HEK293 (cell line): ENCODE data around the gene TRIM44.

Experiments used
- CTCF ChIA-PET: fragments of 350-600 bp; formaldehyde crosslinking; extraction: SDS; loops from one replicate; lab custom pipeline; 2021; ENCODE audit warnings: antibody characterized with exemption; lab: Yijun Ruan, JAX
- POLR2A ChIA-PET: fragments of 300-600 bp; formaldehyde crosslinking; extraction: SDS; loops from one replicate; lab custom pipeline; 2020; ENCODE audit warnings: antibody characterized with exemption, inconsistent platforms; lab: Yijun Ruan, JAX
- H3K27ac ChIP-seq: fragments of 200-500 bp; sonication (Bioruptor generic); 2 replicates; pipeline ENCODE4 v1.5.1; 2014; ENCODE audit warnings: low read depth, low read length, control low read depth, inconsistent platforms; ENCODE audit errors: extremely low read depth
- H3K36me3 ChIP-seq, 2 experiments: fragments of 200-500 bp in 1 of 2; sonication (Bioruptor generic) in 1 of 2; 1 replicate in 1 of 2; 2 replicates in 1 of 2; pipeline ENCODE4 v1.5.1; 2014 to 2017; ENCODE audit warnings: inconsistent platforms in 2 of 2, low read length in 2 of 2; ENCODE audit not compliant: control insufficient read depth in 2 of 2, insufficient read depth in 1 of 2
- H3K4me1 ChIP-seq: fragments of 200-500 bp; sonication (Bioruptor generic); 2 replicates; pipeline ENCODE4 v1.5.1; 2014; ENCODE audit warnings: mild to moderate bottlenecking, low read length, inconsistent platforms; ENCODE audit not compliant: control insufficient read depth, insufficient read depth
- H3K4me3 ChIP-seq: 2 replicates; pipeline ENCODE4 v1.5.1; 2011; ENCODE audit warnings: low read depth, mild to moderate bottlenecking, control low read depth, low read length, moderate library complexity
- H3K9me3 ChIP-seq: fragments of 200-500 bp; sonication (Bioruptor generic); 2 replicates; pipeline ENCODE4 v1.5.1; 2014; ENCODE audit warnings: low read depth, low read length, inconsistent platforms; ENCODE audit not compliant: control insufficient read depth, insufficient read depth
- GFI1B ChIP-seq: fragments of 450-650 bp; formaldehyde crosslinking; IDR thresholded peaks from 2 replicates; pipeline ENCODE4 v1.5.1; 2016; ENCODE audit warnings: missing biosample characterization, missing genetic modification characterization
- HOXA7 ChIP-seq: sonication (generic); formaldehyde crosslinking; IDR thresholded peaks from 2 replicates; pipeline ENCODE4 v1.8.1; 2022; ENCODE audit warnings: missing genetic modification reagents, borderline replicate concordance
- IKZF3 ChIP-seq: fragments of 450-650 bp; IDR thresholded peaks from 2 replicates; pipeline ENCODE4 v1.5.0; 2018; ENCODE audit warnings: missing biosample characterization, mild to moderate bottlenecking, missing genetic modification characterization, moderate library complexity
- KLF10 ChIP-seq: fragments of 450-650 bp; IDR thresholded peaks from 2 replicates; pipeline ENCODE4 v1.5.1; 2018; ENCODE audit warnings: missing biosample characterization, mild to moderate bottlenecking, missing genetic modification characterization
- YY1 ChIP-seq: fragments of 450-650 bp; formaldehyde crosslinking; IDR thresholded peaks from 2 replicates; pipeline ENCODE4 v1.5.1; 2018; ENCODE audit warnings: missing biosample characterization, missing genetic modification characterization
- ZNF140 ChIP-seq: fragments of 450-650 bp; formaldehyde crosslinking; IDR thresholded peaks from 2 replicates; pipeline ENCODE4 v1.5.1; 2016; ENCODE audit warnings: missing biosample characterization, missing genetic modification characterization
- ZNF292 ChIP-seq: fragments of 450-650 bp; formaldehyde crosslinking; IDR thresholded peaks from 2 replicates; pipeline ENCODE4 v1.5.1; 2016; ENCODE audit warnings: low read depth, missing biosample characterization, missing genetic modification characterization, borderline replicate concordance
- ZNF404 ChIP-seq: fragments of 450-650 bp; formaldehyde crosslinking; IDR thresholded peaks from 2 replicates; pipeline ENCODE4 v1.5.1; 2017; ENCODE audit warnings: missing biosample characterization, missing genetic modification characterization
- ZNF423 ChIP-seq: fragments of 450-650 bp; formaldehyde crosslinking; IDR thresholded peaks from 2 replicates; pipeline ENCODE4 v1.5.1; 2016; ENCODE audit warnings: missing biosample characterization, missing genetic modification characterization
- ZNF747 ChIP-seq: fragments of 450-650 bp; formaldehyde crosslinking; IDR thresholded peaks from 2 replicates; pipeline ENCODE4 v1.5.1; 2016; ENCODE audit warnings: missing biosample characterization, missing genetic modification characterization
- ZXDB ChIP-seq: fragments of 450-650 bp; formaldehyde crosslinking; IDR thresholded peaks from 2 replicates; pipeline ENCODE4 v1.5.1; 2016; ENCODE audit warnings: missing biosample characterization, missing genetic modification characterization
- TF ChIP-seq, protein P1 (sequence below): fragments of 450-650 bp; formaldehyde crosslinking; IDR thresholded peaks from 2 replicates; pipeline ENCODE4 v1.5.1; 2017; ENCODE audit warnings: missing biosample characterization, mild to moderate bottlenecking, missing genetic modification characterization, moderate library complexity
- TF ChIP-seq, protein P2 (sequence below): fragments of 450-650 bp; formaldehyde crosslinking; IDR thresholded peaks from 2 replicates; pipeline ENCODE4 v1.5.1; 2017; ENCODE audit warnings: missing biosample characterization, missing genetic modification characterization
- TF ChIP-seq, protein P3 (sequence below): fragments of 450-650 bp; IDR thresholded peaks from 2 replicates; pipeline ENCODE4 v1.5.1; 2018; ENCODE audit warnings: missing biosample characterization, missing genetic modification characterization
- TF ChIP-seq, protein P4 (sequence below): fragments of 450-650 bp; formaldehyde crosslinking; IDR thresholded peaks from 2 replicates; pipeline ENCODE4 v1.5.1; 2016; ENCODE audit warnings: missing biosample characterization, missing genetic modification characterization
- TF ChIP-seq, protein P5 (sequence below): fragments of 450-650 bp; formaldehyde crosslinking; IDR thresholded peaks from 2 replicates; pipeline ENCODE4 v1.5.1; 2016; ENCODE audit warnings: missing biosample characterization, missing genetic modification characterization, borderline replicate concordance
- TF ChIP-seq, protein P6 (sequence below): fragments of 450-650 bp; formaldehyde crosslinking; IDR thresholded peaks from 2 replicates; pipeline ENCODE4 v1.5.1; 2016; ENCODE audit warnings: missing biosample characterization, missing genetic modification characterization, borderline replicate concordance

Gene TRIM44

DNA sequence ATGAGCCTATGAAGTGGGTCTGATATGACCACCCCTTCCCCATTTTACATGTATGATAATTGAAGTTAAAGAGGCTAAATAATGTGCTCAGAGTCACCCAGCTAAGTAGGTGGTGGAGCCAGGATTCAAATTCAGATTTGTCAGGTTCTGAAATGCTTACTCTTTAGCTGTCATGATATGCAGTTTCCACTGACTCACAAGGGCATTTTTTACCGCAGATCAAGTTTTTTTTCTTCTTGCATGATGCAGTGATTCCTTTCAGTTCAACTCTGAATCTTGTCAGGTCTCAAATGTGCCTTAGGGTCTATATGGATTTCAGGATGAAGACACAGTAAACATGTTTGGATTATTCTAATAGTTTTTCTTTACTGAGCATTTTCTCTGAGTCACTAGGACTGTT, 12.6 kb upstream of the TRIM44 start:
- POLR2A ChIA-PET: no interaction called here

More for the DNA sequence above, 12.6 kb upstream of the TRIM44 start:
- Histone ChIP-seq H3K4me1 (peaks cover 2% of the 10 kb centered on the region; the same call in 1 of the 2 replicates), H3K36me3 (no peaks in the 10 kb centered on the region), H3K9me3 (no peaks in the 10 kb centered on the region), H3K27ac (no peak overlapping the region), H3K4me3 (no peak overlapping the region)
- CTCF ChIA-PET: no interaction called here
- no peak for TF ChIP-seq YY1 (tag by site-specific recombination)
- no peak for TF ChIP-seq ZNF747 (tag by site-specific recombination)
- no peak for TF ChIP-seq GFI1B (tag by site-specific recombination)
- TF ChIP-seq ZNF140 (tag by site-specific recombination): no peak
- TF ChIP-seq, protein P1, sequence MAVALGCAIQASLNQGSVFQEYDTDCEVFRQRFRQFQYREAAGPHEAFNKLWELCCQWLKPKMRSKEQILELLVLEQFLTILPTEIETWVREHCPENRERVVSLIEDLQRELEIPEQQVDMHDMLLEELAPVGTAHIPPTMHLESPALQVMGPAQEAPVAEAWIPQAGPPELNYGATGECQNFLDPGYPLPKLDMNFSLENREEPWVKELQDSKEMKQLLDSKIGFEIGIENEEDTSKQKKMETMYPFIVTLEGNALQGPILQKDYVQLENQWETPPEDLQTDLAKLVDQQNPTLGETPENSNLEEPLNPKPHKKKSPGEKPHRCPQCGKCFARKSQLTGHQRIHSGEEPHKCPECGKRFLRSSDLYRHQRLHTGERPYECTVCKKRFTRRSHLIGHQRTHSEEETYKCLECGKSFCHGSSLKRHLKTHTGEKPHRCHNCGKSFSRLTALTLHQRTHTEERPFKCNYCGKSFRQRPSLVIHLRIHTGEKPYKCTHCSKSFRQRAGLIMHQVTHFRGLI (tag by site-specific recombination): no peak
- TF ChIP-seq, protein P2, sequence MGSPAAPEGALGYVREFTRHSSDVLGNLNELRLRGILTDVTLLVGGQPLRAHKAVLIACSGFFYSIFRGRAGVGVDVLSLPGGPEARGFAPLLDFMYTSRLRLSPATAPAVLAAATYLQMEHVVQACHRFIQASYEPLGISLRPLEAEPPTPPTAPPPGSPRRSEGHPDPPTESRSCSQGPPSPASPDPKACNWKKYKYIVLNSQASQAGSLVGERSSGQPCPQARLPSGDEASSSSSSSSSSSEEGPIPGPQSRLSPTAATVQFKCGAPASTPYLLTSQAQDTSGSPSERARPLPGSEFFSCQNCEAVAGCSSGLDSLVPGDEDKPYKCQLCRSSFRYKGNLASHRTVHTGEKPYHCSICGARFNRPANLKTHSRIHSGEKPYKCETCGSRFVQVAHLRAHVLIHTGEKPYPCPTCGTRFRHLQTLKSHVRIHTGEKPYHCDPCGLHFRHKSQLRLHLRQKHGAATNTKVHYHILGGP: no peak
- TF ChIP-seq, protein P3, sequence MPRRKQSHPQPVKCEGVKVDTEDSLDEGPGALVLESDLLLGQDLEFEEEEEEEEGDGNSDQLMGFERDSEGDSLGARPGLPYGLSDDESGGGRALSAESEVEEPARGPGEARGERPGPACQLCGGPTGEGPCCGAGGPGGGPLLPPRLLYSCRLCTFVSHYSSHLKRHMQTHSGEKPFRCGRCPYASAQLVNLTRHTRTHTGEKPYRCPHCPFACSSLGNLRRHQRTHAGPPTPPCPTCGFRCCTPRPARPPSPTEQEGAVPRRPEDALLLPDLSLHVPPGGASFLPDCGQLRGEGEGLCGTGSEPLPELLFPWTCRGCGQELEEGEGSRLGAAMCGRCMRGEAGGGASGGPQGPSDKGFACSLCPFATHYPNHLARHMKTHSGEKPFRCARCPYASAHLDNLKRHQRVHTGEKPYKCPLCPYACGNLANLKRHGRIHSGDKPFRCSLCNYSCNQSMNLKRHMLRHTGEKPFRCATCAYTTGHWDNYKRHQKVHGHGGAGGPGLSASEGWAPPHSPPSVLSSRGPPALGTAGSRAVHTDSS (tag by site-specific recombination): no peak
- no peak for TF ChIP-seq ZNF292
- TF ChIP-seq, protein P4, sequence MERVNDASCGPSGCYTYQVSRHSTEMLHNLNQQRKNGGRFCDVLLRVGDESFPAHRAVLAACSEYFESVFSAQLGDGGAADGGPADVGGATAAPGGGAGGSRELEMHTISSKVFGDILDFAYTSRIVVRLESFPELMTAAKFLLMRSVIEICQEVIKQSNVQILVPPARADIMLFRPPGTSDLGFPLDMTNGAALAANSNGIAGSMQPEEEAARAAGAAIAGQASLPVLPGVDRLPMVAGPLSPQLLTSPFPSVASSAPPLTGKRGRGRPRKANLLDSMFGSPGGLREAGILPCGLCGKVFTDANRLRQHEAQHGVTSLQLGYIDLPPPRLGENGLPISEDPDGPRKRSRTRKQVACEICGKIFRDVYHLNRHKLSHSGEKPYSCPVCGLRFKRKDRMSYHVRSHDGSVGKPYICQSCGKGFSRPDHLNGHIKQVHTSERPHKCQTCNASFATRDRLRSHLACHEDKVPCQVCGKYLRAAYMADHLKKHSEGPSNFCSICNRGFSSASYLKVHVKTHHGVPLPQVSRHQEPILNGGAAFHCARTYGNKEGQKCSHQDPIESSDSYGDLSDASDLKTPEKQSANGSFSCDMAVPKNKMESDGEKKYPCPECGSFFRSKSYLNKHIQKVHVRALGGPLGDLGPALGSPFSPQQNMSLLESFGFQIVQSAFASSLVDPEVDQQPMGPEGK (tag by site-specific recombination): no peak
- TF ChIP-seq, protein P5, sequence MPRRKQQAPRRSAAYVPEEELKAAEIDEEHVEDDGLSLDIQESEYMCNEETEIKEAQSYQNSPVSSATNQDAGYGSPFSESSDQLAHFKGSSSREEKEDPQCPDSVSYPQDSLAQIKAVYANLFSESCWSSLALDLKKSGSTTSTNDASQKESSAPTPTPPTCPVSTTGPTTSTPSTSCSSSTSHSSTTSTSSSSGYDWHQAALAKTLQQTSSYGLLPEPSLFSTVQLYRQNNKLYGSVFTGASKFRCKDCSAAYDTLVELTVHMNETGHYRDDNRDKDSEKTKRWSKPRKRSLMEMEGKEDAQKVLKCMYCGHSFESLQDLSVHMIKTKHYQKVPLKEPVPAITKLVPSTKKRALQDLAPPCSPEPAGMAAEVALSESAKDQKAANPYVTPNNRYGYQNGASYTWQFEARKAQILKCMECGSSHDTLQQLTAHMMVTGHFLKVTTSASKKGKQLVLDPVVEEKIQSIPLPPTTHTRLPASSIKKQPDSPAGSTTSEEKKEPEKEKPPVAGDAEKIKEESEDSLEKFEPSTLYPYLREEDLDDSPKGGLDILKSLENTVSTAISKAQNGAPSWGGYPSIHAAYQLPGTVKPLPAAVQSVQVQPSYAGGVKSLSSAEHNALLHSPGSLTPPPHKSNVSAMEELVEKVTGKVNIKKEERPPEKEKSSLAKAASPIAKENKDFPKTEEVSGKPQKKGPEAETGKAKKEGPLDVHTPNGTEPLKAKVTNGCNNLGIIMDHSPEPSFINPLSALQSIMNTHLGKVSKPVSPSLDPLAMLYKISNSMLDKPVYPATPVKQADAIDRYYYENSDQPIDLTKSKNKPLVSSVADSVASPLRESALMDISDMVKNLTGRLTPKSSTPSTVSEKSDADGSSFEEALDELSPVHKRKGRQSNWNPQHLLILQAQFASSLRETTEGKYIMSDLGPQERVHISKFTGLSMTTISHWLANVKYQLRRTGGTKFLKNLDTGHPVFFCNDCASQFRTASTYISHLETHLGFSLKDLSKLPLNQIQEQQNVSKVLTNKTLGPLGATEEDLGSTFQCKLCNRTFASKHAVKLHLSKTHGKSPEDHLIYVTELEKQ (tag by site-specific recombination): no peak
- TF ChIP-seq IKZF3 (tag by site-specific recombination): no peak
- TF ChIP-seq ZNF404 (tag by site-specific recombination): no peak
- TF ChIP-seq, protein P6, sequence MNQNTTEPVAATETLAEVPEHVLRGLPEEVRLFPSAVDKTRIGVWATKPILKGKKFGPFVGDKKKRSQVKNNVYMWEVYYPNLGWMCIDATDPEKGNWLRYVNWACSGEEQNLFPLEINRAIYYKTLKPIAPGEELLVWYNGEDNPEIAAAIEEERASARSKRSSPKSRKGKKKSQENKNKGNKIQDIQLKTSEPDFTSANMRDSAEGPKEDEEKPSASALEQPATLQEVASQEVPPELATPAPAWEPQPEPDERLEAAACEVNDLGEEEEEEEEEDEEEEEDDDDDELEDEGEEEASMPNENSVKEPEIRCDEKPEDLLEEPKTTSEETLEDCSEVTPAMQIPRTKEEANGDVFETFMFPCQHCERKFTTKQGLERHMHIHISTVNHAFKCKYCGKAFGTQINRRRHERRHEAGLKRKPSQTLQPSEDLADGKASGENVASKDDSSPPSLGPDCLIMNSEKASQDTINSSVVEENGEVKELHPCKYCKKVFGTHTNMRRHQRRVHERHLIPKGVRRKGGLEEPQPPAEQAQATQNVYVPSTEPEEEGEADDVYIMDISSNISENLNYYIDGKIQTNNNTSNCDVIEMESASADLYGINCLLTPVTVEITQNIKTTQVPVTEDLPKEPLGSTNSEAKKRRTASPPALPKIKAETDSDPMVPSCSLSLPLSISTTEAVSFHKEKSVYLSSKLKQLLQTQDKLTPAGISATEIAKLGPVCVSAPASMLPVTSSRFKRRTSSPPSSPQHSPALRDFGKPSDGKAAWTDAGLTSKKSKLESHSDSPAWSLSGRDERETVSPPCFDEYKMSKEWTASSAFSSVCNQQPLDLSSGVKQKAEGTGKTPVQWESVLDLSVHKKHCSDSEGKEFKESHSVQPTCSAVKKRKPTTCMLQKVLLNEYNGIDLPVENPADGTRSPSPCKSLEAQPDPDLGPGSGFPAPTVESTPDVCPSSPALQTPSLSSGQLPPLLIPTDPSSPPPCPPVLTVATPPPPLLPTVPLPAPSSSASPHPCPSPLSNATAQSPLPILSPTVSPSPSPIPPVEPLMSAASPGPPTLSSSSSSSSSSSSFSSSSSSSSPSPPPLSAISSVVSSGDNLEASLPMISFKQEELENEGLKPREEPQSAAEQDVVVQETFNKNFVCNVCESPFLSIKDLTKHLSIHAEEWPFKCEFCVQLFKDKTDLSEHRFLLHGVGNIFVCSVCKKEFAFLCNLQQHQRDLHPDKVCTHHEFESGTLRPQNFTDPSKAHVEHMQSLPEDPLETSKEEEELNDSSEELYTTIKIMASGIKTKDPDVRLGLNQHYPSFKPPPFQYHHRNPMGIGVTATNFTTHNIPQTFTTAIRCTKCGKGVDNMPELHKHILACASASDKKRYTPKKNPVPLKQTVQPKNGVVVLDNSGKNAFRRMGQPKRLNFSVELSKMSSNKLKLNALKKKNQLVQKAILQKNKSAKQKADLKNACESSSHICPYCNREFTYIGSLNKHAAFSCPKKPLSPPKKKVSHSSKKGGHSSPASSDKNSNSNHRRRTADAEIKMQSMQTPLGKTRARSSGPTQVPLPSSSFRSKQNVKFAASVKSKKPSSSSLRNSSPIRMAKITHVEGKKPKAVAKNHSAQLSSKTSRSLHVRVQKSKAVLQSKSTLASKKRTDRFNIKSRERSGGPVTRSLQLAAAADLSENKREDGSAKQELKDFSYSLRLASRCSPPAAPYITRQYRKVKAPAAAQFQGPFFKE (tag by site-specific recombination): no peak
- no peak for TF ChIP-seq ZXDB (tag by site-specific recombination)
- no peak for TF ChIP-seq KLF10
- TF ChIP-seq ZNF423 (tag by site-specific recombination): no peak
- TF ChIP-seq HOXA7 (CRISPR knock-in tag): no peak
- TF ChIP-seq, all 188 proteins: peak for 0
